DND-41 (cell line): ENCODE measurements around the gene AKAP6.

Experiments used
- CTCF ChIP-seq: IDR thresholded peaks from 2 replicates; pipeline ENCODE4 v1.5.1; 2012; ENCODE audit warnings: borderline replicate concordance, low read length, moderate library complexity, mild to moderate bottlenecking; ENCODE audit not compliant: poor library complexity, severe bottlenecking; ENCODE audit errors: extremely low read depth
- EZH2 ChIP-seq: IDR thresholded peaks from 3 replicates; pipeline ENCODE4 v1.6.1; 2012; ENCODE audit warnings: borderline replicate concordance, low read depth, mild to moderate bottlenecking, moderate library complexity, low read length, inconsistent platforms; ENCODE audit not compliant: severe bottlenecking

- TF ChIP-seq CTCF: no peak
- TF ChIP-seq EZH2: no peak
Observed at GRCh38 chr14:32731249-32731648, 402.2 kb downstream of the AKAP6 start.
